Uterus (tissue), 2 donors: ENCODE measurements around the gene CENPU.

Source experiments
- POLR2A ChIP-seq, 2 donors: fragments of 450-650 bp; IDR thresholded peaks; one replicate each; pipeline ENCODE4 v1.6.1; 2016; ENCODE audit warnings: antibody characterized with exemption in 2 of 2, mild to moderate bottlenecking in 1 of 2, moderate library complexity in 1 of 2
- TF ChIP-seq, protein P1 (sequence below), 4 experiments: fragments of 200-600 bp in 2 of 4; fragments of 450-650 bp in 2 of 4; sonication (generic) in 2 of 4; IDR thresholded peaks; one replicate each; pipeline ENCODE4 v1.5.1; 2016 to 2019; ENCODE audit warnings: antibody characterized with exemption in 4 of 4, mild to moderate bottlenecking in 2 of 4, moderate library complexity in 1 of 4

DNA sequence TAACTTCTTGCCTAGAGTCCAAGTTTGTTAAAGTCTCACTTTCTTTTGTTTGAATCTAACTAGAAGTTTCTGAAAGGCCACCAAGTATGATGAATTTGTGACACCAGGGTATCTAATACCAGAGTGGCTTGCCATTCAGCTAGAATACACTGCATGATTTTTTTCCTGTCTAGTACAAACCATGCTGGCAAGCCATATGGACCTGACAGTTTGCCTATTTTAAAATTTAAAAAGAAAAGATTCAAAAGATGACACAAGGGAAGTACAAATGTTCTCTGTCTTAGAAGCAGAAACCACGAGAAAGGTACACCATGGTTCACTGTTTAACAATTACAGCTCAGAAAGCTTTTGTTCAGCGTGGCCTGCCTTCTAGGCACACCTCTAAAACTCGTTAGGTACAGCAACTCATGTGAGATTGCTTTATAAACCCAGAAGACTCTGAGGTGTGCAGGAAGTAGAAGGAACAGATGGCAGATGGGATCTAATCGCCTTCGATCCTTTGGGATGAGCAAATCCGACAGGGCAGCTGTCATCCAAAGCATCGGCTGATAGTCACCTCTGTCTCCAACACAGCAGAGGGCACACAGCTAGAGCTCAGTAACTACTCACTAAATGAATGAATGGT lies 35.4 kb upstream of the CENPU start:
- TF ChIP-seq, protein P1, sequence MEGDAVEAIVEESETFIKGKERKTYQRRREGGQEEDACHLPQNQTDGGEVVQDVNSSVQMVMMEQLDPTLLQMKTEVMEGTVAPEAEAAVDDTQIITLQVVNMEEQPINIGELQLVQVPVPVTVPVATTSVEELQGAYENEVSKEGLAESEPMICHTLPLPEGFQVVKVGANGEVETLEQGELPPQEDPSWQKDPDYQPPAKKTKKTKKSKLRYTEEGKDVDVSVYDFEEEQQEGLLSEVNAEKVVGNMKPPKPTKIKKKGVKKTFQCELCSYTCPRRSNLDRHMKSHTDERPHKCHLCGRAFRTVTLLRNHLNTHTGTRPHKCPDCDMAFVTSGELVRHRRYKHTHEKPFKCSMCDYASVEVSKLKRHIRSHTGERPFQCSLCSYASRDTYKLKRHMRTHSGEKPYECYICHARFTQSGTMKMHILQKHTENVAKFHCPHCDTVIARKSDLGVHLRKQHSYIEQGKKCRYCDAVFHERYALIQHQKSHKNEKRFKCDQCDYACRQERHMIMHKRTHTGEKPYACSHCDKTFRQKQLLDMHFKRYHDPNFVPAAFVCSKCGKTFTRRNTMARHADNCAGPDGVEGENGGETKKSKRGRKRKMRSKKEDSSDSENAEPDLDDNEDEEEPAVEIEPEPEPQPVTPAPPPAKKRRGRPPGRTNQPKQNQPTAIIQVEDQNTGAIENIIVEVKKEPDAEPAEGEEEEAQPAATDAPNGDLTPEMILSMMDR (IDR thresholded peaks at IDR 0.05) = no peak
- TF ChIP-seq POLR2A (IDR thresholded peaks at IDR 0.05) = no peak
